GM19455 (cell line): Measurements from ENCODE around the gene DNMT1.
A peak's percentile ranks its signal among the peaks of the same experiment; 100 is the strongest.
"Not testable (repeated sequence)": the region's sequence is repeated elsewhere in the genome, so short reads cannot be mapped to it uniquely, and the experiment has no call there.

ENCODE experiments used
- ATAC-seq: cut with Tn5 transposase; IDR thresholded peaks from one replicate; pipeline ENCODE4 v1.9.1; 2021; ENCODE audit not compliant: unreplicated experiment

Gene DNMT1

GRCh38 chr19:10194500-10195198, at the start of gene DNMT1:
TSS of gene DNMT1 (minus strand) at chr19:10194953. CDS start at chr19:10194899, 54 bp downstream.
- peak; percentile 78 for ATAC-seq

GRCh38 chr19:10243606-10244005, 48.9 kb upstream of the DNMT1 start:
- ATAC-seq: no peak

GRCh38 chr19:10241826-10242449, 47.2 kb upstream of the DNMT1 start:
- ATAC-seq: not testable (repeated sequence)

GRCh38 chr19:10238172-10238783, 43.5 kb upstream of the DNMT1 start:
- ATAC-seq: no peak

GRCh38 chr19:10237702-10238101, 42.9 kb upstream of the DNMT1 start:
- ATAC-seq: no peak

GRCh38 chr19:10235409-10235808, 40.7 kb upstream of the DNMT1 start:
- not testable (repeated sequence) for ATAC-seq

GRCh38 chr19:10235003-10235402, 40.2 kb upstream of the DNMT1 start:
- no peak for ATAC-seq

- no peak for ATAC-seq
Observed at GRCh38 chr19:10233946-10234345, 39.2 kb upstream of the DNMT1 start.

GRCh38 chr19:10231612-10232228, 37.0 kb upstream of the DNMT1 start:
- no peak for ATAC-seq

GRCh38 chr19:10230861-10231611, 36.3 kb upstream of the DNMT1 start, which contains the start of gene S1PR2:
TSS of gene S1PR2 (minus strand) at chr19:10231331. CDS start at chr19:10224905, 6,426 bp downstream.
- no peak for ATAC-seq

GRCh38 chr19:10230173-10230860, 35.6 kb upstream of the DNMT1 start:
- no peak for ATAC-seq

GRCh38 chr19:10228920-10229319, 34.2 kb upstream of the DNMT1 start:
- no peak for ATAC-seq

- ATAC-seq: no peak
Observed at GRCh38 chr19:10228393-10228792, 33.6 kb upstream of the DNMT1 start.

- ATAC-seq: no peak
Observed at GRCh38 chr19:10227026-10227971, 32.5 kb upstream of the DNMT1 start.

GRCh38 chr19:10226376-10227025, 31.7 kb upstream of the DNMT1 start:
- no peak for ATAC-seq

- ATAC-seq: no peak
Observed at GRCh38 chr19:10226021-10226375, 31.2 kb upstream of the DNMT1 start.

- no peak for ATAC-seq
Observed at GRCh38 chr19:10224337-10224736, 29.6 kb upstream of the DNMT1 start.

- no peak for ATAC-seq
Observed at GRCh38 chr19:10223488-10224213, 28.9 kb upstream of the DNMT1 start.
